Coronary artery (tissue), 2 donors: ENCODE results near the gene CMTR1.

ENCODE experiments used
- DNase-seq: peaks from one replicate; pipeline ENCODE4 v3.0.0-alpha.2; 2017; ENCODE audit warnings: low spot score
- H3K27ac ChIP-seq, 2 donors: fragments of 200-600 bp; sonication (generic); one replicate each; pipeline ENCODE4 v1.5.1; 2016 to 2019
- H3K4me3 ChIP-seq: fragments of 200-600 bp; sonication (generic); 2 replicates; pipeline ENCODE4 v1.5.1; 2016; ENCODE audit warnings: mild to moderate bottlenecking, moderate library complexity
- TF ChIP-seq, protein P1 (sequence below): fragments of 200-600 bp; sonication (generic); IDR thresholded peaks from one replicate; pipeline ENCODE4 v1.5.1; 2019; ENCODE audit warnings: antibody characterized with exemption

Gene CMTR1, protein sequence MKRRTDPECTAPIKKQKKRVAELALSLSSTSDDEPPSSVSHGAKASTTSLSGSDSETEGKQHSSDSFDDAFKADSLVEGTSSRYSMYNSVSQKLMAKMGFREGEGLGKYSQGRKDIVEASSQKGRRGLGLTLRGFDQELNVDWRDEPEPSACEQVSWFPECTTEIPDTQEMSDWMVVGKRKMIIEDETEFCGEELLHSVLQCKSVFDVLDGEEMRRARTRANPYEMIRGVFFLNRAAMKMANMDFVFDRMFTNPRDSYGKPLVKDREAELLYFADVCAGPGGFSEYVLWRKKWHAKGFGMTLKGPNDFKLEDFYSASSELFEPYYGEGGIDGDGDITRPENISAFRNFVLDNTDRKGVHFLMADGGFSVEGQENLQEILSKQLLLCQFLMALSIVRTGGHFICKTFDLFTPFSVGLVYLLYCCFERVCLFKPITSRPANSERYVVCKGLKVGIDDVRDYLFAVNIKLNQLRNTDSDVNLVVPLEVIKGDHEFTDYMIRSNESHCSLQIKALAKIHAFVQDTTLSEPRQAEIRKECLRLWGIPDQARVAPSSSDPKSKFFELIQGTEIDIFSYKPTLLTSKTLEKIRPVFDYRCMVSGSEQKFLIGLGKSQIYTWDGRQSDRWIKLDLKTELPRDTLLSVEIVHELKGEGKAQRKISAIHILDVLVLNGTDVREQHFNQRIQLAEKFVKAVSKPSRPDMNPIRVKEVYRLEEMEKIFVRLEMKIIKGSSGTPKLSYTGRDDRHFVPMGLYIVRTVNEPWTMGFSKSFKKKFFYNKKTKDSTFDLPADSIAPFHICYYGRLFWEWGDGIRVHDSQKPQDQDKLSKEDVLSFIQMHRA

DNA sequence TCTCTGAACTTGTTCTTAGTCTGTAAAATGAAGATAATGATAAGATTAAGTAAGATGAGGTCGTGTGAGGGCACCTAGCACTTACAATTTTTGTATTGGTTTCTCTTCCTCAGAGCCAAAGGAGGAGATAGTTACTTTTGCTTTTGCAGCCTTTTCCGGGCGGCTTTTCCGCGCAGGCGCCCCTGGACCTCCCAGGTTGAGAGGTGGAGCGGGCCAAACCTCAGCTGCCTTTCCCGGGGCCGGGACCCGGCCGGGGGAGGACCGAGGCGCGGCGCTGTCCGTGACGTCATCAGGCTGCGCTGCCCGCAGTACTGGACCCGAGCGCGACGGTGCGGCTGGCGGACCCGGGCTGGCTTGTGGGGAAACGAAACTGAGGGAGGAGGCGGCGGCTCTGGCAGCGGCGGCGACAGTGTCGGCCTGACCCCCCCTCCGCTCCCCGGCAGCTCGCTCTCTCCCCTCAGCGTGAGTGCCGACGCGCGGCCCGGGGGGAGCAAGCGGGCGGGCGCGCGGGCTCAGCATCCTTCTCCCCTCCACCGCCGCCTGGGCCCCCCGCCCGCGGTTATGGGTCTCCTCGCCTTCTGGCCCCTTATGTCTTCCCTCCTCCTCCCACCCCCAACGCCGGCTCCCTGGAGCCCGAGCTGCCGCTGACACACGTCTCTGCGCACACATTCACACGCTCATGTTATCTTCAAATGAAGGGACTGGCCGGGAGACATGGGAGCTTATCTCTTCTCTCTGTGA lies at the start of gene CMTR1:
CMTR1 (plus strand) TSS at position 306 of the 741 bp plus-strand sequence. CDS start 2,409 bp downstream, outside the sequence.
- TF ChIP-seq, protein P1, sequence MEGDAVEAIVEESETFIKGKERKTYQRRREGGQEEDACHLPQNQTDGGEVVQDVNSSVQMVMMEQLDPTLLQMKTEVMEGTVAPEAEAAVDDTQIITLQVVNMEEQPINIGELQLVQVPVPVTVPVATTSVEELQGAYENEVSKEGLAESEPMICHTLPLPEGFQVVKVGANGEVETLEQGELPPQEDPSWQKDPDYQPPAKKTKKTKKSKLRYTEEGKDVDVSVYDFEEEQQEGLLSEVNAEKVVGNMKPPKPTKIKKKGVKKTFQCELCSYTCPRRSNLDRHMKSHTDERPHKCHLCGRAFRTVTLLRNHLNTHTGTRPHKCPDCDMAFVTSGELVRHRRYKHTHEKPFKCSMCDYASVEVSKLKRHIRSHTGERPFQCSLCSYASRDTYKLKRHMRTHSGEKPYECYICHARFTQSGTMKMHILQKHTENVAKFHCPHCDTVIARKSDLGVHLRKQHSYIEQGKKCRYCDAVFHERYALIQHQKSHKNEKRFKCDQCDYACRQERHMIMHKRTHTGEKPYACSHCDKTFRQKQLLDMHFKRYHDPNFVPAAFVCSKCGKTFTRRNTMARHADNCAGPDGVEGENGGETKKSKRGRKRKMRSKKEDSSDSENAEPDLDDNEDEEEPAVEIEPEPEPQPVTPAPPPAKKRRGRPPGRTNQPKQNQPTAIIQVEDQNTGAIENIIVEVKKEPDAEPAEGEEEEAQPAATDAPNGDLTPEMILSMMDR: no peak
- DNase-seq: peak; percentile 95
- Histone ChIP-seq H3K27ac (peak within 1 kb of the TSS; percentile 96 to 97), H3K4me3 (peak within 1 kb of the TSS; percentile 98)

- H3K4me3 ChIP-seq: no peak overlapping the region
- TF ChIP-seq, protein P1: no peak
- DNase-seq: no peak
Observed at GRCh38 chr6:37388578-37388977, 44.4 kb upstream of the CMTR1 start.

DNA sequence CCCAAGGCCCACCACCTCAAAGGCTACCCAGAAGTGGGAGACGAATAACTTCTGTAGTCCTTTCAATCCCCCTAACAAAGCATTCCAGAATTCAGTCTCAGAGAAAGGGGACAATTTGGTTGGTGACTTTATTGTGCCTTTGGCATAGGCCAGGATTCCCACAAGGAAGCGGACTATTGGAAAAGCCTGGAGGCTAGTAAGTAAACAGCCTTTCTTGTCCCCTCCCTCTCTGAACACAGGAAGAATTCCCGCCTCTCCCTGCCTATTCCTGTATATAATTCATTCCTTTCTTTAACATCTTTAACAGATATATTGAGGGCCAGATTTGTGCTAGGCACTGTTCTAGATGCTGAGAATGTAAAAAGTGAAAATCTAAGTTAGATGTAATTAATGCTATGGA lies 43.2 kb upstream of the CMTR1 start:
- no peak overlapping the region for H3K27ac ChIP-seq
- no peak overlapping the region for H3K4me3 ChIP-seq
- TF ChIP-seq, protein P1: no peak
- no peak for DNase-seq

More at GRCh38 chr6:37388578-37388977, 44.4 kb upstream of the CMTR1 start:
- H3K27ac ChIP-seq: no peak overlapping the region

GRCh38 chr6:37391120-37391519 lies 41.9 kb upstream of the CMTR1 start:
- no peak overlapping the region for H3K4me3 ChIP-seq
- DNase-seq: no peak
- H3K27ac ChIP-seq: no peak overlapping the region
- TF ChIP-seq, protein P1: no peak

DNA sequence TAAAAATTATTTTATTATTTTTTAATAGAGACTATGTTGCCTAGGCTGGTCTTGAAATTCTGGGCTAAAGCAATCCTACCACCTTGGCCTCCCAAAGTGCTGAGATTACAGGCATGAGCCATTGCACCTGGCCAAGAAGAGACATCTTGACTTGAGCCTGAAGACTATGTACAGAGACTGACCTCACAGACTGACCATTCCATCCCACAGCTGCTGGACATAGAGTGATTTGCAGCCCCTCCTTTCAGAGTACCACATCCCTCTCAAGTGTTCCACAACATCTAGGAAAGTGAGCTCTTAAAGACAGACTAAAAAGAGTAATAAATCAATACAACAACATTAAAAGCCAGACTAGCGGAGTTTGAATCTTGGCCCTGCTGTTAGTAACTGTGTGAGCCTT lies 40.2 kb upstream of the CMTR1 start:
- H3K4me3 ChIP-seq: no peak overlapping the region
- TF ChIP-seq, protein P1: no peak
- DNase-seq: no peak
- no peak overlapping the region for H3K27ac ChIP-seq

- no peak for DNase-seq
- Histone ChIP-seq H3K4me3 (no peak overlapping the region), H3K27ac (no peak overlapping the region)
- TF ChIP-seq, protein P1: no peak
Observed at GRCh38 chr6:37393381-37393929, 39.6 kb upstream of the CMTR1 start.
